ENCODE data around the gene AMER1. TPM values are rescaled to one million over a fixed set of nuclear protein-coding genes. Genes with fewer than 3 reads are reported as not detected.

AMER1 gene
- polyA plus RNA-seq, 1 experiment, result 1.2 TPM

DNA sequence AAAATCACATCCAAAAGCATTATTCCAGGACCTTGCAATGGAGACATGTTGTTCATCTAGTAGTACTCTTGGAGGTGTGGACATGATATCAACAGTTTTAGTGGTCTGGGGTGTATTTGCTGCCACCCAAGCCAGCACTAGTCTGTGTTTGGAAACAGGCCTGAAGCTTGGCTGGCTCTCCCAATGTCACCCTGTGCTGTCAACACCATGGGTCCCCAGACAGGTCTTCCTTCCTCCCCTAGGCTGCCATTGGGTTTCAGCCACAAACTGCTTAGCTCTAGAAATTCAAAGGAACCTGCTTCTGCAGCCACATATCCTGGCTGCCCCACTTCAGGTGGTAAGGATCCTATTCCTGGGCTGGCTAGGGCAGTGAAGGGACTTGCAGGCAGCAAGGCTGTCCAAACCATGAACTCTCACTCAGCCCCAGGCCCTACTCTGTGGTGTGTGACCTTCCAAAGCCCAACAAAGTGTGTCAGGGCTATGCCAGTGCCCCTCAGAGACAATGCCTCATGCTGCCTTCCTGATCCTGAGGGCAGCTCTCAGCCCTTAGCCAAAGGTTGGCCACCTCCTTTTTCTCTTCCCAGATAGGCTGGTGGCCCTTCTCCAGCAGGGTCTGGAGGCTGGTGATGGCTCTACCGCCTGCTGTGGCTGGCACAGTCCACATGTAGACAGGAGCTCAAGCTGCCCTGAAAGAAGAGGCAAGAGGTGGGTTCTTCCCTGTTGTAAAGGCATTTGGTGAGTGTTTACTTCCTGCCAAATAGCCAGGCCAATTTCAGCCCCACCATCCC, 18.3 kb downstream of the AMER1 start:
- no peaks in the 10 kb centered on the region for H3K27me3 ChIP-seq (ENCODE audit: control insufficient read depth, insufficient read depth, low read length)
- no peak for DNase-seq (ENCODE audit: low read depth)
- H3K4me3 ChIP-seq (ENCODE audit: low read depth, low read length), result no peak overlapping the region
- ChIA-PET CTCF (no interaction called here), POLR2A (no interaction called here)
- no peaks in the 10 kb centered on the region; the same call in none of the 2 replicates for H3K36me3 ChIP-seq (ENCODE audit: control insufficient read depth, insufficient read depth, low read length)
- TF ChIP-seq, protein P1, sequence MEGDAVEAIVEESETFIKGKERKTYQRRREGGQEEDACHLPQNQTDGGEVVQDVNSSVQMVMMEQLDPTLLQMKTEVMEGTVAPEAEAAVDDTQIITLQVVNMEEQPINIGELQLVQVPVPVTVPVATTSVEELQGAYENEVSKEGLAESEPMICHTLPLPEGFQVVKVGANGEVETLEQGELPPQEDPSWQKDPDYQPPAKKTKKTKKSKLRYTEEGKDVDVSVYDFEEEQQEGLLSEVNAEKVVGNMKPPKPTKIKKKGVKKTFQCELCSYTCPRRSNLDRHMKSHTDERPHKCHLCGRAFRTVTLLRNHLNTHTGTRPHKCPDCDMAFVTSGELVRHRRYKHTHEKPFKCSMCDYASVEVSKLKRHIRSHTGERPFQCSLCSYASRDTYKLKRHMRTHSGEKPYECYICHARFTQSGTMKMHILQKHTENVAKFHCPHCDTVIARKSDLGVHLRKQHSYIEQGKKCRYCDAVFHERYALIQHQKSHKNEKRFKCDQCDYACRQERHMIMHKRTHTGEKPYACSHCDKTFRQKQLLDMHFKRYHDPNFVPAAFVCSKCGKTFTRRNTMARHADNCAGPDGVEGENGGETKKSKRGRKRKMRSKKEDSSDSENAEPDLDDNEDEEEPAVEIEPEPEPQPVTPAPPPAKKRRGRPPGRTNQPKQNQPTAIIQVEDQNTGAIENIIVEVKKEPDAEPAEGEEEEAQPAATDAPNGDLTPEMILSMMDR (IDR thresholded peaks at IDR 0.05; ENCODE audit: insufficient read depth, low read depth, low read length), result no peak

DNA sequence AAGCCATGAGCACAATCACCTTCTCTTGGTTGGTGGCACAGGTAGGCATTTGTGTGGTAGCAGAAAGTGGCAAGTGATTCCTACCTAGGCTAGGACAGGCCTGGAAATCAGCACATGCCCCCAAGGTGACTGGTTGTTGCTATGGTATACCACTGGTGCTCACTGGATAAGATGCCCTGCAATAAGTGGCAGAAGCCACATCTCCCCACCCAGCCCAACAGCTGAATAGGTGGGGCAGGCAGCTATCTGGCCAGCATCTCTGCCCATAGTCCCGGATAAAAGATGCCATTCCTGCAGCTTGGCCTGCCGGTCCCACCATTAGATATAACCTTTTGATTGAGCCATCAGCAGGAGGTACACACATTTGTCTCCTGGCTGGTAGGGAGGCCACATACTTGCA, 21.1 kb downstream of the AMER1 start:
- no peak for DNase-seq (ENCODE audit: low read depth)
- TF ChIP-seq, protein P1 (IDR thresholded peaks at IDR 0.05; ENCODE audit: insufficient read depth, low read depth, low read length), result no peak
- POLR2A ChIA-PET, result no interaction called here
- no peak overlapping the region for H3K4me3 ChIP-seq (ENCODE audit: low read depth, low read length)
- H3K27me3 ChIP-seq (ENCODE audit: control insufficient read depth, insufficient read depth, low read length), result no peaks in the 10 kb centered on the region
- CTCF ChIA-PET, result no interaction called here
- no peaks in the 10 kb centered on the region; the same call in 1 of the 2 replicates for H3K36me3 ChIP-seq (ENCODE audit: control insufficient read depth, insufficient read depth, low read length)

DNA sequence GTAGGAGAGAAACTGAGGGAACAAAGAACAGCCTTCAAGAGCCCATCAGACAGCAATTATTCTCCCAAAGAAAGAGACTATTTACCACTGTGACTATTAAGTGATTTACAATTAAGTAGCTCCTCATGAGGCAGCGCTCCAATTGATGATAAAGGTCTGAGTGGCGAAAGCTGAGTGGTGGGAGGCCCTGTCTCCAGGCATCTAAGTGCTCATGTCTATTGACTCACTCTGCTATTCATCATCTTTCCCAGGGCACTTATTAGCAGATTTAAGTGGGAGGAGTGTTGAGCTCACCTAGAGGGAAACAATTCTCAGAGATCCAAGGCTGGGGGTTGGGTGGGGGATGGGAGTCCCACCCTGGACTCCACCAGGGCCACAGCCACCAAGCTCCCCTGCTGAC, 23.3 kb downstream of the AMER1 start:
- TF ChIP-seq, protein P1 (IDR thresholded peaks at IDR 0.05; ENCODE audit: insufficient read depth, low read depth, low read length), result no peak
- POLR2A ChIA-PET, result no interaction called here
- Histone ChIP-seq H3K36me3 (ENCODE audit: control insufficient read depth, insufficient read depth, low read length) (no peaks in the 10 kb centered on the region), H3K4me3 (ENCODE audit: low read depth, low read length) (no peak overlapping the region), H3K27me3 (ENCODE audit: control insufficient read depth, insufficient read depth, low read length) (no peaks in the 10 kb centered on the region)
- CTCF ChIA-PET, result no interaction called here
- DNase-seq (ENCODE audit: low read depth), result no peak

DNA sequence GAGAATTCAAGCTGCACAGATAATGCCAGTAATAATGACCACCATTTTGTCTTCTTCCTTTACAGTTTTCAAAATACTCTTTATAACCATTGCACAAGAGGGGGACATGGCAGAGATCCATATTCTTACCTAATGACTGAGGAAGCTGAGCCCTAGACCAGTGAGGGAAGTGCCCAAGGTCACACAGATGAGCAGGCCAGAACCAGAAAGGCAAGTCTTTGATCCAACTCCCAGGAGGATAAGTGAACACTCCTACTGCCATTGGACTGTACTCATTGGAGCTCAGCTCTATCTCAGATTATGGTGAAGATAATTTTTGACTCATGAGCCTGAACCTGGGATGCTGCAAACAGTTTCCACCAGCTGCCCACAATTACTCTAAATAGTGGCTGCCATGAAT, 28.6 kb downstream of the AMER1 start:
- no peak for DNase-seq (ENCODE audit: low read depth)
- CTCF ChIA-PET, result no interaction called here
- Histone ChIP-seq H3K4me3 (ENCODE audit: low read depth, low read length) (no peak overlapping the region), H3K27me3 (ENCODE audit: control insufficient read depth, insufficient read depth, low read length) (no peaks in the 10 kb centered on the region), H3K36me3 (ENCODE audit: control insufficient read depth, insufficient read depth, low read length) (no peaks in the 10 kb centered on the region)
- TF ChIP-seq, protein P1 (IDR thresholded peaks at IDR 0.05; ENCODE audit: insufficient read depth, low read depth, low read length), result no peak
- POLR2A ChIA-PET, result no interaction called here

DNA sequence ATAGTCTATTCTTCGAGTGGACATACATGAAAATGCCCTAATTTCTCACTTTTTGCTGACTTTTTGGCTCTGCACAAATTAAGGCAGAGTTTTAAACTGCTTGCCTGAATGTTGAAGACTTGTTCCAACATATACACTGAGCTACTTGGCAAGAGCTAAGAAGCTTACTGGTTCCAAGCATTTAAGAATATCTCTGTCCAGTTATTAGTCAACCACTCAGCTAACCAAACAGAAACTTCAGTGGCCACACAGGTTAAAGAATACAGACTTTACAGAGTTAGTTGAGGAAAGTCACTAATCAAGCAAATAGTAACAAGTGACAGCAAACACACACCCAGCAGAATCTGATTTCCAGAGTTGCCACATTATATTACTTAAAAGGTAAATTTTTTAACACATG, 35.5 kb downstream of the AMER1 start:
- Histone ChIP-seq H3K4me3 (ENCODE audit: low read depth, low read length) (no peak overlapping the region), H3K27me3 (ENCODE audit: control insufficient read depth, insufficient read depth, low read length) (no peaks in the 10 kb centered on the region), H3K36me3 (ENCODE audit: control insufficient read depth, insufficient read depth, low read length) (no peaks in the 10 kb centered on the region)
- CTCF ChIA-PET, result no interaction called here
- TF ChIP-seq, protein P1 (IDR thresholded peaks at IDR 0.05; ENCODE audit: insufficient read depth, low read depth, low read length), result no peak
- DNase-seq (ENCODE audit: low read depth), result no peak
- POLR2A ChIA-PET, result no interaction called here
